Heart left ventricle (tissue), 16 donors: ENCODE measurements around the gene TBC1D21. TPM values are rescaled to one million over a fixed set of nuclear protein-coding genes. Genes with fewer than 3 reads are reported as not detected.

Experiments
- ATAC-seq, 4 donors: fragments of 200-7000 bp; cut with Tn5 transposase; one replicate each; pipeline ENCODE4 v1.9.1; 2020 to 2022; ENCODE audit warnings: moderate library complexity in 4 of 4, mild to moderate bottlenecking in 3 of 4, moderate number of reproducible peaks in 1 of 4
- DNase-seq, 5 donors: peaks; one replicate each; pipeline ENCODE4 v3.0.0-alpha.2; 2020
- H3K27ac ChIP-seq, 12 donors: fragments of 200-600 bp; sonication (generic) in 4 of 12; one replicate each; pipeline versions ENCODE4 v1.5.0 to v1.8.0; 2016 to 2022; ENCODE audit warnings: mild to moderate bottlenecking in 2 of 12
- H3K27me3 ChIP-seq, 9 donors: fragments of 200-600 bp; sonication (generic) in 2 of 9; one replicate each; pipeline versions ENCODE4 v1.5.1 to v1.8.0; 2016 to 2022; ENCODE audit warnings: mild to moderate bottlenecking in 3 of 9
- H3K36me3 ChIP-seq, 9 donors: fragments of 200-600 bp; sonication (generic) in 2 of 9; one replicate each; pipeline versions ENCODE4 v1.5.0 to v1.8.0; 2018 to 2022; ENCODE audit warnings: mild to moderate bottlenecking in 2 of 9
- H3K4me1 ChIP-seq, 12 donors: fragments of 200-600 bp; sonication (generic) in 4 of 12; one replicate each; pipeline versions ENCODE4 v1.5.0 to v1.8.0; 2016 to 2022; ENCODE audit warnings: mild to moderate bottlenecking in 3 of 12
- H3K4me3 ChIP-seq, 12 donors: fragments of 200-600 bp; sonication (generic) in 4 of 12; one replicate each; pipeline versions ENCODE4 v1.5.0 to v1.8.0; 2017 to 2022; ENCODE audit warnings: mild to moderate bottlenecking in 9 of 12, moderate library complexity in 4 of 12
- H3K9me3 ChIP-seq, 12 donors: fragments of 200-600 bp; sonication (generic) in 4 of 12; one replicate each; pipeline versions ENCODE4 v1.5.0 to v1.8.0; 2016 to 2022; ENCODE audit warnings: mild to moderate bottlenecking in 1 of 12
- CTCF ChIP-seq, 12 donors: fragments of 200-600 bp; sonication (generic) in 4 of 12; IDR thresholded peaks; one replicate each; pipeline versions ENCODE4 v1.5.0 to v1.8.0; 2018 to 2022; ENCODE audit warnings: antibody characterized with exemption in 12 of 12, mild to moderate bottlenecking in 5 of 12
- POLR2A ChIP-seq, 2 donors: fragments of 450-650 bp; IDR thresholded peaks; one replicate each; pipeline ENCODE4 v1.6.1; 2017; ENCODE audit warnings: antibody characterized with exemption in 2 of 2, mild to moderate bottlenecking in 2 of 2, moderate library complexity in 2 of 2
- WGBS, 4 donors: extraction: QIAGEN DNeasy Blood & Tissue Kit in 2 of 4; methylation state at CpG; one replicate each; pipeline versions ENCODE4 v1.1.5 to v1.1.7; 2013 to 2018; 5-methylcytosine and 5-hydroxymethylcytosine counted together
- intact Hi-C, 10 donors: fragments of 100-400 bp; cut with DNase I; formaldehyde crosslinking; loops; one replicate each; pipeline versions ENCODE4 v1.11.1 to v1.14.2; 2022
- polyA plus RNA-seq, 2 donors: library from polyadenylated mRNA; stranded (reverse); fragments of 200-250 nt; gene quantifications; one replicate each; pipeline ENCODE4 v1.2.3, GENCODE V29; 2013
- total RNA-seq, 9 donors: library from RNA; depleted of rRNA in 2 of 9; stranded (reverse); fragments of >200 nt in 2 of 9; fragmentation: NEBNext Ultra II Directional in 3 of 9; extraction: Animal tissue kit (Norgen Biotek cat#: 25700) in 3 of 9; gene quantifications; one replicate each; pipeline versions ENCODE4 v1.1.0 to v1.2.4, GENCODE V29; 2016 to 2023
- donor health status: ischemic (EF 13 %, LVEDD 7.1; RV severe dilation, severe dysfunction).
- donor health status: healthy with polysubstance abuse.
- donor health status: DM: no; HTN: yes; CAD: no.
- donor health status: DM: no; HTN: no; CAD: no.
- donor health status: ischemic (EF 25% LVEDD 6.9; RV normal size, moderate dysfunction).
- donor health status: ischemic (EF 25% LVEDD 5.7; RV mildly dilated, moderate dysfunction).
- donor health status: healthy.
- donor health status: DM: yes; HTN: yes; CAD: no.
- donor health status: ischemic (EF 35%, LVEDD 5.7; RV mildly dilated, moderate dysfunction).
- donor health status: nonischemic (EF 11% LVEDD 7.7; RV severe dilation, severe dysfunction).
- donor health status: DM: yes; HTN: yes; CAD: no.
- donor health status: PGD.
- donor health status: ischemic (EF 29% LVEDD 5.4; RV normal size, mild dysfunction).
- donor health status: nonischemic (EF 23%, LVEDD 6.1; RV moderate dilation, normal function).

The TBC1D21 gene
- total and polyA plus RNA-seq, 11 donors, result not detected

DNA sequence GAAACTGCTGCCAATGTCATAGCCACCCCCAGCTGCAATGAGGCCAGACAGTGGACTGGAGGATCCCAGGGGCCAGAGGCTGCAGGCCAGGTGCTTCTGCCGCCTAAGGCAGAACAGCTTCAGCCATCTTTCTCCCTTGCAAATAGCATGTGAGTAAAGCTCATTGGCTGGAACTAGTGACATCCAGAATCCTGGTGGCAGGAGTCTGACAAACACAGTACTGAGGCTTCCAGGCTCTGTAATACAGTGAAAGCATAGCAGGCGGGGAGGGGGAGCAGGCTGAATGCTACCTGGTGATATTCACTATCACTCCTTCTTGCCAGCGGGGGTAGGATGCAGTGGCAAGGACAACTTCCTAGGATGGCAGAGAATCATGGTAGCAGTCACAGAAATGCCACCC, 36.5 kb upstream of the TBC1D21 start:
- no peak overlapping the region for H3K27ac ChIP-seq
- 78 to 83% (median 81%) methylated on average over 2 to 3 of the region's 3 CpGs for WGBS, 4 donors
- H3K4me1 ChIP-seq, result peaks cover 0 to 12% (median 2%) of the 10 kb centered on the region in 12 donors
- no peak for ATAC-seq
- H3K4me3 ChIP-seq, result no peak overlapping the region
- TF ChIP-seq POLR2A (IDR thresholded peaks at IDR 0.05) (no peak), CTCF (IDR thresholded peaks at IDR 0.05) (no peak)
- no peaks in the 10 kb centered on the region for H3K9me3 ChIP-seq
- no peaks in the 10 kb centered on the region for H3K36me3 ChIP-seq
- H3K27me3 ChIP-seq, result peaks cover 0 to 4% (median 0%) of the 10 kb centered on the region in 9 donors
- intact Hi-C loops, result no loop called here
- DNase-seq, result no peak

- intact Hi-C loops, result loop anchor here in 1 of 10 donors (2.0 kb wide), 1 partner anchor 38 kb away; no protein-coding TSS in a partner anchor
- TF ChIP-seq CTCF (IDR thresholded peaks at IDR 0.05) (peak in 3 of 12 donors; percentile 5 to 16 (median 8)), POLR2A (IDR thresholded peaks at IDR 0.05) (no peak)
- Histone ChIP-seq H3K27ac (peak overlapping the region in 6 of 12 donors; percentile 15 to 78 (median 48)), H3K27me3 (peaks cover 0 to 4% (median 0%) of the 10 kb centered on the region in 9 donors), H3K4me1 (peaks cover 0 to 12% (median 2%) of the 10 kb centered on the region in 12 donors), H3K9me3 (no peaks in the 10 kb centered on the region), H3K36me3 (no peaks in the 10 kb centered on the region), H3K4me3 (no peak overlapping the region)
- peak; percentile 81 to 93 (median 85) for DNase-seq
- peak; percentile 97 to 98 (median 98) for ATAC-seq
- WGBS, 4 donors, result 17 to 35% (median 25%) methylated on average over 12 of the region's 12 CpGs
These were observed 34.4 kb upstream of the TBC1D21 start for GRCh38 chr15:73838831-73839426.

DNA sequence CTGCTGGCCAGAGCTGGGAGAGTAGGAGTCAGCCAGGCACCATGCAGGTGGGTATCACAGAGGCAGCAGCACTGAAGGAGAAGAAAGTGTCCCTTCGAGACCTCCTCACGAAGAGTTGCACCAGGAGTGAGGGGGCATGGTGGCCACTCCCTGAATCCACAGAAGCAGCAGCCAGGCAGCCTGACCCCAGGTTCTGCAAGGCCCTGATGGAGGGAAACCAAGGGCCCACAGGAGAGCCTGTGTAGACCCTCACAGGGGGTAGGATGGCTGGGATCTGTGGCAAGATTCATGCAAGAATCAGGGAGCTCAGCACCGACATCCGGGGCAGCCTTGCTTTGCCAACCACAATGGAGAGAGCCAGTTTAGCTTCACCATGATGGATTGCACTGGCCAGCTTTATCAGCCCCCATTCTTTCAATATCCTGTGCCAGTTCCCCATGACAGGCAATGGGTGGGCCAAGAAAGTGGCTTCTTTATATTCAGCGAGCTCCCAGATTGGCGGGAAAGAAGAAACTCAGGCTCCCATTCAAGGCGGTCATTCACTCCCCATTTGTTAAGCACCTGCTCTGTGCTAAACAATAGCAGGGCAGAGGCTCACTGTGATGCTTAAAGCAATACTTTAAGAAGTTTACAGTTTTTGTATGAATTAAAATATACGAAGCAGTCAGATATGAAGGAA, 33.5 kb upstream of the TBC1D21 start:
- no peak overlapping the region for H3K27ac ChIP-seq

More for the DNA sequence above, 33.5 kb upstream of the TBC1D21 start:
- no peak for TF ChIP-seq POLR2A (IDR thresholded peaks at IDR 0.05)
- no peak for TF ChIP-seq CTCF (IDR thresholded peaks at IDR 0.05)
- Histone ChIP-seq H3K9me3 (no peaks in the 10 kb centered on the region), H3K36me3 (no peaks in the 10 kb centered on the region), H3K27me3 (peaks cover 0 to 4% (median 0%) of the 10 kb centered on the region in 9 donors), H3K4me3 (no peak overlapping the region), H3K4me1 (peaks cover 0 to 12% (median 2%) of the 10 kb centered on the region in 12 donors)
- no peak for ATAC-seq
- no peak for DNase-seq
- intact Hi-C loops, result loop anchor here in 1 of 10 donors (2.0 kb wide), 1 partner anchor 39 kb away; no protein-coding TSS in a partner anchor
- 83 to 96% (median 86%) methylated on average over 7 to 8 of the region's 8 CpGs for WGBS, 4 donors
